HG03045 (cell line): Measurements from ENCODE around the gene SNRPB2.

Experiments used
- ATAC-seq: cut with Tn5 transposase; IDR thresholded peaks from one replicate; pipeline ENCODE4 v1.9.1; 2021; ENCODE audit warnings: mild to moderate bottlenecking, moderate library complexity; ENCODE audit not compliant: unreplicated experiment

SNRPB2 gene

DNA sequence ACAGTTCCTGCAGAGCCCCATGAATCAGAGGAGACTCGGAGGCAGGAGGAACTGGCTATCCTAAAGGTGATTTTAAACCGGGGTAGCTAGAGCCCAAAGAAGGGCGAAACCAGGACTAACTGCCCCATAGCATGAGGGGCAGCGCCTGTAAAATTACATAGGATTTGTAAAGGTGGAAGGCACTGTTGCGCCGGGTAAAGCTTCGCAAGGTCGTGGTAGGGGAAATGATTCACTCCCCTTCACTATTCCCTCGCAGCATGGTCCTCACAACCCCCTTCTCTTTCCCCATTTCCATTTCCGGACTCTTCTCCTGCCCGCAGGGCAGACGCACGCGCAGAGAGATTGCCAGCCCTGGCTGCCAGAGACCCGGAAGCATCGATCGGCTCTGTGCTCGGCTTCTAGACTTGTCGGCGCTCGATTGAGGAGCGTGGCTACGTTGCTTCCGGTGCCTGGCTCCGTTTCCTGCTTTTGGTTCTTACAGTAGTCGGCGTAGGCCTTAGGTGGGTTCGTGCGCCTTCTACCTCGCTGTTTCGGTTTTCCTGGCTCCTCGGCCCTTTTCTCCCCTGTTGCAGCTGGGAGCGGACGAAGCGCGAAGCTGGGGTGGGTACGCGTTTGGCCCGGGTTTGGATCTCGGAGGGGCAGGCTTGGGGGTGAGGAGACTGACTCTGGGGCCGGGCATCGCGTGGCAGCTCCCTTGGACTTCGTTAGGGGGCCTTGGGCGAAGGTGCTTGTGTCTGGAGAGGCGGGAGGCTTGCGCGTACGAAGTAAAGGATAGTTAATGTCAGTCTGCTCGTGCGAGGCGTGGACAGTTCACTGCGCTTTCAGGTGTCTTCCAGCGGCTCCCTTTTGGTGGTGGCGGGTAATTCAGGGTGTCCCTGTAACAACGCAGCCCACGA lies at the start of gene SNRPB2:
TSS of gene SNRPB2 (plus strand) at position 462 of the 896 bp plus-strand sequence. CDS start 1,677 bp downstream, outside the sequence.
- ATAC-seq: peak; percentile 99

DNA sequence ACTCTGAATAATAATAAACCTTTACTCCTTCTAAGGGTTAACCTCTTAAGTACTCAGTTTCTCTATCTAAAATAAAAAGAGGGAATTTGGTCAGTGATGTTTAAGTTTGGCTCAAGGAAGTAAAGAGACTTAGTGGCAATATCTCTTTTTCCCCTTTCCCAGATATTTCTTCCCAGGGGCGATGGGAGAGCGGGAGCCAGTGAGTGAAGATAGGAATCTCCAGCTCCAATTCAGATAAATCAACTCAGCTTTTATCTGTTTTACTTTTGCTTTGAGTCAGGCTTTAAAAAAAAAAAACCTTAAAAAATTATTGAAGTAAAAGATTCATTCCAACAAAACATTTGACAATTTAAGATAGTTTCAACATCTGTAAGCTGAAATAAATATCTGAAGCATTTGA lies 45.4 kb upstream of the SNRPB2 start:
- ATAC-seq: no peak

DNA sequence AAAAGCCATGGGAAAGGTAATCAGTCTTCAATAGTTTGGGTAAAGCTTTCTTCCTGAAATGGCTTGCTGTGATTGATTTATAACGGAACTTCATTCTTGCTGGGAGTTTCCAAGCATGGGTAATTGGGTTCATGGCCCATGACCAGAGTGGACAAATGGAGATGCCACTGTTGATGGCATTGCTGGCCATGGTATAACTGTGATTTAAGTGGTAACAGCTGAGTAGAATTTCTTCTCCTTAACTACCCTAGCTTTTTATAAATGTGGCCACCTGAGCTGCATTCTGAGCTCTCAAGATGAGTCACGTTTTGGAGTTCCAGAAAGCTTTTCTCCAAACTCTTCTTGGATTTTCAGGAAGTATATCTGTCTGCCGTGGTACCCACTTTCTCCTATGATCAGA lies 39.9 kb upstream of the SNRPB2 start:
- ATAC-seq: no peak

DNA sequence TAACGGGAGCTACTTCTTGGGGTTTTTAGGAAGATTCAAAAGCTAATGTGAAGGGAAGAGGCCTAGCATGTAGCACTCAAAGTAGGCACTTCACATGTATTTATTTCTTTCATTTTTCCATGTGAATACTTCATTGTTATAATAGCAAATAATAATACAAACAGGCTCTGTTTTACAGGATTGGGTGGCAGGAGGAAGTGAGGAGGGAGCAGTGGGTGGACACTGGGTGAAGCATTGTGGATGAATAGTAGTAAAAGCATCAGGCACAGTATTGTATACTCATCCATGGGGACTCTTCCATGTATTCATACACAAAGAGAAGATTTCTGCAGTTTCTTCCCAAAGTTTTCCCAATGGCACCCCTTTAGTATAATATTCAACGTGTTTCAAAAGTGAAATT lies 38.4 kb upstream of the SNRPB2 start:
- no peak for ATAC-seq

DNA sequence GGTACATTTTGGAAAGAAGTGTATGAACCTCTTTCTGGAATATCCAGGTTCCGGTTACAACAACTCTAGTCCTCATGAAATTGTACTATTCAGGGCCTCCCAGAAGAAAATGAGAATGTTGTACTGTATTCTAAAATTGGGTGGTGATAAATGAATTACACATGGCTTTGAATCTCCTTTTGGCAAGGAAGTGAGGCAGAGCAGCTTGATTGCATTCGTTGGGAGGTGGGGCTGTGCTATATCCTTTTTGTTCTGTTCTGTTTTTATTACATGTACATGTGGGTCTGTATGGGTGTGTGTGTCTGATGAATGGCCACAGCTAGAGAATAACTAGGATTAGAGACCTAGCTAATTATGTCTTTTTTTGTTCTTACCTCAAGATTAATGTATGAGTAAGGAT lies 37.8 kb upstream of the SNRPB2 start:
- no peak for ATAC-seq

DNA sequence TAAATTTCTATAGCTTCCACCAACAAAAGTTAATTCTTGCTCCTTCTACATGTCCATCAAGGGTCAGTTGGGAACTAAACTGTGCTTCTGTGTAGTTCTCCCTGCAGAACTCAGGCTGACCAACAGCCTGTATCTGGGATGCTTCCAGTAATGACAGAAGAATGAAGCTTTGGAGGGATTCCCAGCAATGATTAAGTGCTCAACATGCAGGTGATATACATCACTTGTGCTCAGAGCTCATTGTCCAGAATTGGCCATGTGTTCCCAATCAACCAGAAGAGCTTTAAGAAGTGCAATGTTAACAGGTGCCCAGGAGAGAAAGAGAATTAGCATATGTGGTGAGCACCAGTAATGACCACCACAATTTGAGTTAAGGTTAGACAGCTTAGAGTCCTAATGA lies 37.4 kb upstream of the SNRPB2 start:
- ATAC-seq: no peak

DNA sequence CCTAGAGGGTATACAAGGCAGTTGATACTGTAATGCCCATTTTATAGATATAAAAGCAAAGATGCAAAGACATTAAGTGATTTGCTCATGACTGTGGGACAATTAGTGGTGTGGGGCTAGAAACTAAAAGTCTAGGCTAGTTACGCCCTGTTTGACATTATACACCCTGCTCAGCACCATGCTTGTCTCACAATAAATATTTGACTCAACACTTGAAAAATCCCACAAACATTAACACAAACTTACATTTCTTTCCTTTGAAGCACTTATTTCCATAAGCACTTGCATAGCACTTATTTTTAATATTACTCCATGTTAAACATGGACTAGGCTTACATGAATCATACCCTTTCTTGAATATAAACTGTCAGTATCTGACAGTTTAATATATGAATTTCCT lies 36.5 kb upstream of the SNRPB2 start:
- ATAC-seq: no peak

DNA sequence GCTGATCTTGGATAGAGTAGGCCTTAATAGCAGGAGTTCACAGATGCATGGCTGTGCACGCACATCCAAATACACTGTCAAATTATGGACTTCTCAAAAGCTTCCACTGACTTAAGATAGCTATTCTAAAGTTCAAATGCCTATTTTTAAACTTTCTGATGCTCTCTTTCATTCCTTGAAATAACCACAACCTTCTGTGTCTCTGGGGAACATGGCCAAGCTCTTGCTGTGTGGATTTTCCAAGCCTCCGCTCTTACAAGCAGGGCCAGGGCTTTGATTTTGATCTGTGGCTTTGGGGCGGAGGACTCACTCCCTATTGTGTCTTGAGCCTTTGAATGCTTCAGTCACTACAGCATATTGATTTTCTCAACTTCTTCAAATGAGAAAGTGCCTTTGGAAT lies 35.7 kb upstream of the SNRPB2 start:
- ATAC-seq: no peak

DNA sequence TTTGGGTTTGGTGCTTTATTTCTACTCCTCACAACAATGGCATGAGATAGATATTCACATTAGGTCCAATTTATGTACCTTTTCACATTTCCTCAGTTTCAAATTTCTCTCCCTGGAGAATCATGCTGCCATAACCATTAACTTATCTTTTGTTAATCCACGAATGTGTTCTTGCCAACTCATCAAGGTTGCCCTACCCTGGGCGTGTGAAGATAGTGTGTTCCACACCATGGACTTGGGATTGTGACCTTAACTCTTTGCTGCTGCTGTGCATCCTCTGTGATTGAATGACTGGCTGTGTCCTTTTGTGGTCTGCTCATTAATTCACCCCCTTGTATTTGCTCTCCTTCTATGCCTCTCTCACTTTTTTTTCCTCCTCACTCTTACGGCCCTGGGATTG lies 34.2 kb upstream of the SNRPB2 start:
- no peak for ATAC-seq

DNA sequence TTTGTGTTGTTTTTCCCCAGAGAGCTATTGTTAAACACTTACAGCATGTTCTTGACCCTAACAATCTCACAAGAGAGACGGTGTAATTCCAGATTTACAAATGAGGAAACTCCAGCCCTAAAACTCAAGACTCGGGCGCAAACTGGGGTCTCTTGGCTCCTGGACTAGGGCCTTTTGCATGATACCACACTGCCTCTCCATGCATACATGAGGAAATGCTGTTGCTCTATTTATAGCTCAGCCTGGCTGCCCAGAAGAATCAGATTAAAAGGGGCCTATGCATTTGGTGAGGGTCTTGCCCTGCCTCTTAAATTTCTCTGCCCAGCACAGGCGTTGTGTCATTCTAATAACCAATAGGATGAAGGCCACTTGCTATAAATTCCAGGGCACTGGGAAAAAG lies 30.5 kb upstream of the SNRPB2 start:
- ATAC-seq: no peak

DNA sequence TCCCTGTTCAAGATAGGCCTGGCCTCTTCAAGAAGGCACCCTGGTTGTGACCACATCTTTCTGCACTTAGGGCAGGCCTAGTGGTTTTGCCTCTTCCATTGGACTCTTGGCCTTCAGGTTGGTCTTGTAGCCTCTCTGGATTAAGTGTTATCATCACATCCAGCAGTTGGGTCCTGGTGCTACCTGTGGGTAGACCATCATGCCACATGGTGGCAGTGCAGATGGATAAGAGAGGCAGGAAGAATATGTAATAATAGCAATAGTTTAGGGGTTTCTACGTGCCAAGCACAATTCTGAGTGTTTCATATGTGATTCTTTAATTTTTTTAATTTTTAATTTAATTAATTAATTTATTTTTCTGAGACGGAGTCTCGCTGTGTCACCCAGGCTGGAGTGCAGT lies 28.5 kb upstream of the SNRPB2 start:
- no peak for ATAC-seq

DNA sequence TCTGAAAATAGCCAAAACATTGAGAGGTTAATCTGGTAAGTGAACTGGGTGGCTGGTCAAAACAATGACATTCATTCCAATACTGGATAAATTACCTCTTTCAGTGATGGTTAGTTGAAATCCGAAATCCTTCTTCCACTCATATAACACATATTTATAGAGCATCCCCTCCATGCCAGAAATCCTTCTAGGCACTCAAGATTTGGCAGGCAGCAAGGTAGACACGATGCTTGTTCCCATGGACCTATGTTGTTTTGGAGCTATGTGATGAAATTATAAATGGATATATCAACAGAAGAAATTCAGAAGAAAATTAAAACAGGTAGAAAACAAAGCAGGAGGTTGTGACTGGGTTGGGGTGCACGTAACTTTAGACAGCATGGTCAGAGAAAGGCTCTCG lies 26.3 kb upstream of the SNRPB2 start:
- ATAC-seq: no peak

DNA sequence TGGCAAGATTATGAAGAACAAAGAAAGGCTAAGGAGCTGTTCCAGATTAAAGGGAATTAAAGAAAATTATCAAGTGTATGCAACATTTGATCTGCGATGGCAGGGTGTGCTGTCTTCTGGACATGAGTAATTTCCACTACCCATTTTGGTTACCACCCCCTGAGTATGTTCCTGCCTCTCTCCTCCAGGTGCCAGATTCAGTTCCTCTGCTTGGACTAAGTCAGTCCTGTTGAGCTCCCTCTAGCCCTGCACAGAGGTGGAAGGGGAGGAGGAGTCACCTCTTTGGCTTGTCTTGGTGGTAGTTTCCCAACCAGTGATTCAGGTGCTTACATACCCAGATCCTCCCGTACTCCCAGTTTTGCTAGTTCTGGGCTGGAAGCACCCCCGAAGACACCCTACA lies 22.2 kb upstream of the SNRPB2 start:
- no peak for ATAC-seq

DNA sequence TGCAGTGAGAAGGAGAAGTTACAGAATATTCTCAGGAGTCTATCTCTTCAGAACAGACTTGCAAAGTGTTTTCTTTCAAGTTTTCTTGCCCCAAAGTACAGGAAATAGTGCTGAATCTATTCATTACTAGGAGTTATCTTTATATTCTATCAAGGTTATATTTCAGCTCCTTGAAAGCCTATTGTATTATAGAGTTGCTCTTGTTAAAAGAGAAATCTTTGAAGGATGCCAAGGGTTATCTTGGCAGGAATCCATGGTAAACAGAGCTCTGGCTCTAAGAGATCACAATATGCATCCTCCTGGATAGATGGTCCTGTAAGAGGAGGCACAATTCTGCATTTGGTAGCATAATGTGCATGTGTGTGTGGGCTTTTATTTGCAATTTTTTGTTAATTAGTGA lies 21.2 kb upstream of the SNRPB2 start:
- no peak for ATAC-seq

DNA sequence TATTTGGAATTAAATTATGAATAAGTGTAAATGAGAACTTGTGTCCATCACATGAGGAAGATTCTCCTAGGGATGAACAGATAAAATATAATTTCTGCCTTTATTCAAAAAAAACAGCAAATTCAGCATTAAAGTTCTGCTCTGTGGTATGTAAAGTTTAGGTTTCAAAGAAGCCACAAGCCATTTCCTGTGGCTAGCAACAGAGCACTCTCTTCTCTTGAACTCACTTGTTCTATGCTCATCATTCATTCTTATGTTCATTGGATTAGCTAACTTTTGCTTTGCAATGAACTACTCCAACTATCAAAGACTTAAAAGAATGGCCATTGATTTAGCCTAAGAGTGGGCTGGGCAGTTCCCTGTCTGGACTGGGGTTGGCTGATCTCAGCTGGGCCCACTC lies 20.8 kb upstream of the SNRPB2 start:
- ATAC-seq: peak; percentile 69

DNA sequence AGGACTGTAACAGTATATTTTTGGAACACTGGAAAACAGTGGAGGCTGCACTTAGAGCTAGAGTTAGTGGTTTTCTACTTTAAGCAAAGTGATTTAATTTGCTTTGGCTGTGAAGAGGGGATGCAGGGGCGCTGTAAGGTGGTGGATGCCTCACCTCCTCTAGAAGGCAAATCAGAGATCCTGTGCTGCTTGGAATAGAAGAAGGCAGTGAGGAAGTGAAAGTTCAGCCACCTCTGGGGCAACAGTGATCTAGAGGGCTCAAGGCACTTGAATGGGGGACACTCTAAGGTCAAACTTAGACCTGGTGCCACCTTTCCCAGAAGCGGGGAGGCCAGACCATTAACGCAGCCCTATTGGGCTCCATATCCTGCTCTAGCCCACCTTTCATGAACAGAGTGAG lies 19.0 kb upstream of the SNRPB2 start:
- no peak for ATAC-seq

DNA sequence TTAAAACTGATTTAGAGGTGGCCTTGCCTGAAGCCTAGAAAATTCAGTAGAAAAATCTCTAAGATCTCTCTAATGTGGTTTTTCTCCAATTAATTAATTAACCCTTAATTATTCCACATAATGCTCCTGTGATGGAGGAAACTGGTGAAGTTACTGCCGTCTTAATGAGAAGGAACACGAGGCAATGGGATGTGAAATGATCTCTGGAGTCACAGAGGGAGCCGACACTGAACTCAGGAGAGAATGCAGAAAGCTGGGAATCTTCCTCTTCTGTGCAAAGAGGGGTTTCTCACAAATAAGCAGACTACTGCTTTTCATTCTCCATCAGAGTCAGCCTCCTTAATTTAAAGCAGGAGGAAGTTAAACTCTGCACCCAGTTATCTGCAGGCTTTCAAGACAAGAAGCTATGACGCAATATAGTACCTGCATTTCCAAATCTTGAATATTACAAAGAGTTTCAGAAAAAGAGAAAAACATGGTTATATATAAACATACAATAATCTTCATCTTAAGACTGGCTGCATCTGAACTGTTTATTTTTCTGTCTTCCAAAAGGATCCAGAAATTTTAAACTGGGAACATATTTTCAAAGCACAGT lies 18.1 kb upstream of the SNRPB2 start:
- no peak for ATAC-seq

DNA sequence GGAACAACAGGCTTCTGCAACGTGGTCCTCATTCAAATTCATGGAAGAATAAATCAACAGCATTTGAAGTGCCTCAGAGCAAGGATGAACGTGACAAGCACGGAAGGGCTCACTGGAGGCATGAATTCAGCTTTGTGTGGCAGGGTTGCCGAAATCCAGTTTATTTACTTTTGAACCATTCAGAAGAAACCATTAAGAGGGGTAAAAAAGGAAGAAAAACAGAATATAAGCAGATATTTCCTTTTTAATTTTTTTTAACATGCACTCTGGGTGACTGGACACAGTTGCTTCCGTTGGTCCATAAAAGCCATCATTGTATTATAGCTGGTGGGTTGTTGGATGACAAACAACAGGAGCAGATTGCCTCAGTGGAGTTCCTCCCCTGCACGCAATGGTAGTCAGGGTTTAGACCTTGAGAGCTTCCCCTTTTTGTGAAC lies 17.3 kb upstream of the SNRPB2 start:
- no peak for ATAC-seq

DNA sequence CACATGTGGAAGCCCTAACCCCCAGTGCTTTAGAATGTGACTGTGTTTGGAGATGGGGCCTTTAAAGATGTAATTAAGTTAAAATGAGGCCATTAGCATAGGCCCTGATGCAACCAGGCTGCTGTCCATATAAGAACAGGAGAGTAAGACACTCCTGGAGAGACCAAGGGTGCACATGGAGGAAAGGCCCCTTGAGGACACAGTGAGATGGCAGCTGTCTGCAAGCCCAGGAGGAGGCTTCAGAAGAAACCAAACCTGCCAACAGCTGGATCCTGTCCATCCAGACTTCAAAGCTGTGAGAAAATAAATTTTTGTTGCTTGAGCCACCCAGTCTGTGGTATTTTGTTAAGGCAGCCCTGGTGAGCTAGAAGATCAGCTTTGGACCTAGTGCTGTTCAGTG lies 16.8 kb upstream of the SNRPB2 start:
- ATAC-seq: no peak

DNA sequence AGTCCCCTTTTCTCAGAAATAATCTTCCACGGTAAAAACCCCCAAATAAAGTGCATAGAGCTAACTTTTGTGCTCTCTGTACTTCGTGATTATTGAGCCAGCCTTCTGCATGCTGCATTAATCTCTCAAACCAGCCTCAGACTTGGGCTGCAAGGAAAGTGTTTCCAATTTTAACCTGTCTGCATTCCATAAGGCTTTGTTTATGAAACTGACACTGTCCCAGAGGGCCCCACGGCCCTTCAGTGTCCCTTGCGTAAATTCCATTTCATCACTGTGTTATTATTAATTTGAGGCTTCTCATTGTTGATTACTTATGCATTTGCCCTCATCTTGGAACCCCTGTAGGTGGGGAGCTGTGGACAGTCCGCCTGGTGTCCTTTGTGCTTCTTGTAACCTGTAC lies 15.6 kb upstream of the SNRPB2 start:
- ATAC-seq: no peak

DNA sequence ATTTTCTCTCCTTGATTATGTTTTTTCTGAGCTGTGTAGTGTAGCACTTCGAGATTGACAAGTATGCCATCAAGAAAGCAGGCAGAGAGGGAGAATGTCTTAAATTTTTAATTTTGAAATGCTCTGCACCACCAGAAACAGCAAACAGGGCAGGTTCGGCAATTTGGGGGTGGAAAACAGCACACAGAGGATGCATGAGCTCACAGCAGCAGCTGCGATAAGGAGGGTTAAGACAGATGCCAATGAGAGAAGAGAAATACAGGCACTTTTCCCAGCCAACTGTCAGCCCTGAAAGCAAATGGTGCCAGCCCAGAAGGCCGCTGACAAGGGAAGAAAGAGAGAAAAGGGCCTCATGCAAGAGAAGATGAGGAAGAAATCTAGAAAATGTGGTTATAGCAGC lies 15.1 kb upstream of the SNRPB2 start:
- ATAC-seq: no peak

DNA sequence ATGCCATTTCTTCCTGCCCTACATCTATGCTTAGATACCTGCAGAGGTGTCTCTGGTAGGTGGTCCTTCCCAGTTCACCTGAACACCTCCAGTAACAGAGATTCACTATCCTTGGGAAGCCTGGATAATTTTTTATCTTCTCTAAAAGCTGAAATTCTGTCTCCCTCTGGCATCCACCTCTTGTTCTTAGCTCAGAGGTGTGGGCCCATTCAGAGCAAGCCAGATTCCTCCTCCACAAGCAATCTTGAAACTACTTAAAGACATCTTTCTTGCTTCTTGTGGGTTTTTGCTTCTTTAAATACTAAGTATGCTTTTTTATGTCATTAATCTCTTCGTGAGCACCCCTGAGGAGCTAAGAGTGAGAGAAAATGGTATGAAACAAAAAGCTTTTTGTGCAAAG lies 10.4 kb upstream of the SNRPB2 start:
- no peak for ATAC-seq

DNA sequence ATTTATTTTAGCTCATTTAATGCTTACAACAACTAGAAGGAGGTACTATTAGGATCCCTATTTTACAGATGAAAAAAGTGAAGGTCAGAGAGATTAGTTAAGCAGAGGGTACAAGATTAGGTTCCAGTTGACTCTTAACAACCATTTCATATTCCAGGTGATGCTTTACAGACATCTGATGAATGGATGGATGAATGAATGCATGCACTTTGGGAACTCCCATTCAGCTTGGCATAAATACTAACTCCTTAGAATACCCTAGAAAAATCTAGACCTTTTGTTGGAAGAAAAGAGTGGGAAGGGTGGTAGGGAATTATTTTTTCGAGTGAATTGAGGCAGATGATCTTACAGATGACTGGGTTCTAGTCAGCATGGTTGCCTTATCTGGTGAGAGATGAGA lies 746 bp upstream of the SNRPB2 start:
- no peak for ATAC-seq
